ENCODE data around the gene TXNL4A. TPM values are rescaled to one million over a fixed set of nuclear protein-coding genes. Genes with fewer than 3 reads are reported as not detected.

The TXNL4A gene
- total and polyA plus RNA-seq, 4 donors = 18.0 to 86.2 (median 32.8) TPM

- 89% methylated on average over 6 of the region's 6 CpGs for WGBS
- no peak for DNase-seq (ENCODE audit: low spot score)
- TF ChIP-seq CTCF (IDR thresholded peaks at IDR 0.05; ENCODE audit: low read depth, low read length, missing input control) = no peak
- no peak for TF ChIP-seq ATF3 (IDR thresholded peaks at IDR 0.05)
- no peak for TF ChIP-seq ZBTB33 (IDR thresholded peaks at IDR 0.05)
- TF ChIP-seq NR2F2 (IDR thresholded peaks at IDR 0.05) = no peak
- no peak for TF ChIP-seq FOXA1 (IDR thresholded peaks at IDR 0.05)
- TF ChIP-seq YY1 (IDR thresholded peaks at IDR 0.05) = no peak
- TF ChIP-seq GABPA (IDR thresholded peaks at IDR 0.05 in 1 of 2, conservative IDR thresholded peaks at IDR 0.05 in 1 of 2) = no peak
- no peak for TF ChIP-seq TAF1 (conservative IDR thresholded peaks at IDR 0.05)
- no peak for TF ChIP-seq JUND (IDR thresholded peaks at IDR 0.05)
- no peak for TF ChIP-seq FOXA2 (IDR thresholded peaks at IDR 0.05)
- TF ChIP-seq HNF4G (IDR thresholded peaks at IDR 0.05) = no peak
- no peaks in the 10 kb centered on the region for H3K9me3 ChIP-seq (ENCODE audit: control insufficient read depth in 4 of 4, low read length in 3 of 4)
- H3K4me1 ChIP-seq (ENCODE audit: control insufficient read depth in 4 of 4, insufficient read depth in 4 of 4, low read length in 3 of 4) = peaks cover 2 to 16% (median 14%) of the 10 kb centered on the region in 4 donors
- H3K27ac ChIP-seq (ENCODE audit: low read depth in 1 of 2, low read length in 2 of 2) = no peak overlapping the region
- H3K4me3 ChIP-seq (ENCODE audit: low read depth in 1 of 3, low read length in 3 of 3) = no peak overlapping the region
- peaks cover 0 to 2% (median under 1%) of the 10 kb centered on the region in 4 donors for H3K36me3 ChIP-seq (ENCODE audit: control insufficient read depth in 4 of 4, insufficient read depth in 3 of 4, low read depth in 1 of 4, low read length in 3 of 4)
- no peaks in the 10 kb centered on the region for H3K27me3 ChIP-seq (ENCODE audit: control insufficient read depth in 4 of 4, insufficient read depth in 4 of 4, low read length in 3 of 4)
- H3K9ac ChIP-seq (ENCODE audit: low read depth in 1 of 2, low read length in 2 of 2) = no peak overlapping the region
Measured at GRCh38 chr18:79982736-79983135, 5.6 kb downstream of the TXNL4A start.

- Histone ChIP-seq H3K4me1 (ENCODE audit: control insufficient read depth in 4 of 4, insufficient read depth in 4 of 4, low read length in 3 of 4) (peaks cover 1 to 15% (median 13%) of the 10 kb centered on the region in 4 donors), H3K36me3 (ENCODE audit: control insufficient read depth in 4 of 4, insufficient read depth in 3 of 4, low read depth in 1 of 4, low read length in 3 of 4) (peaks cover 0 to 2% (median 1%) of the 10 kb centered on the region in 4 donors), H3K9ac (ENCODE audit: low read depth in 1 of 2, low read length in 2 of 2) (no peak overlapping the region), H3K4me3 (ENCODE audit: low read depth in 1 of 3, low read length in 3 of 3) (no peak overlapping the region), H3K9me3 (ENCODE audit: control insufficient read depth in 4 of 4, low read length in 3 of 4) (no peaks in the 10 kb centered on the region), H3K27me3 (ENCODE audit: control insufficient read depth in 4 of 4, insufficient read depth in 4 of 4, low read length in 3 of 4) (no peaks in the 10 kb centered on the region), H3K27ac (ENCODE audit: low read depth in 1 of 2, low read length in 2 of 2) (no peak overlapping the region)
- DNase-seq (ENCODE audit: low spot score) = no peak
- WGBS = 97% methylated on average over 13 of the region's 13 CpGs
- TF ChIP-seq RAD21 (IDR thresholded peaks at IDR 0.05) (no peak), RXRA (IDR thresholded peaks at IDR 0.05) (no peak), REST (IDR thresholded peaks at IDR 0.05) (no peak), SP1 (IDR thresholded peaks at IDR 0.05) (no peak), FOXA2 (IDR thresholded peaks at IDR 0.05) (no peak), FOXA1 (IDR thresholded peaks at IDR 0.05) (no peak), GABPA (IDR thresholded peaks at IDR 0.05 in 1 of 2, conservative IDR thresholded peaks at IDR 0.05 in 1 of 2) (no peak), JUND (IDR thresholded peaks at IDR 0.05) (no peak), HNF4G (IDR thresholded peaks at IDR 0.05) (no peak), EGR1 (IDR thresholded peaks at IDR 0.05; ENCODE audit: low read depth in 2 of 2) (no peak), YY1 (IDR thresholded peaks at IDR 0.05) (no peak), MAX (IDR thresholded peaks at IDR 0.05) (no peak), TAF1 (conservative IDR thresholded peaks at IDR 0.05) (no peak), HNF4A (conservative IDR thresholded peaks at IDR 0.05) (no peak), ZBTB33 (IDR thresholded peaks at IDR 0.05) (no peak), CTCF (IDR thresholded peaks at IDR 0.05; ENCODE audit: low read depth, low read length, missing input control) (no peak), ATF3 (IDR thresholded peaks at IDR 0.05) (no peak), NR2F2 (IDR thresholded peaks at IDR 0.05) (no peak)
Measured at GRCh38 chr18:79980585-79980984, 7.8 kb downstream of the TXNL4A start.

Measured in liver (tissue), 9 donors.